ENCODE results near the gene UBE3C. TPM values are rescaled to one million over a fixed set of nuclear protein-coding genes. Genes with fewer than 3 reads are reported as not detected.

Gene UBE3C
- total and polyA plus RNA-seq, 2 of the 13 experiments (the other 11 are each of a cell fraction or from before 2014, with no cell fraction given): 27.0 to 48.2 TPM

DNA sequence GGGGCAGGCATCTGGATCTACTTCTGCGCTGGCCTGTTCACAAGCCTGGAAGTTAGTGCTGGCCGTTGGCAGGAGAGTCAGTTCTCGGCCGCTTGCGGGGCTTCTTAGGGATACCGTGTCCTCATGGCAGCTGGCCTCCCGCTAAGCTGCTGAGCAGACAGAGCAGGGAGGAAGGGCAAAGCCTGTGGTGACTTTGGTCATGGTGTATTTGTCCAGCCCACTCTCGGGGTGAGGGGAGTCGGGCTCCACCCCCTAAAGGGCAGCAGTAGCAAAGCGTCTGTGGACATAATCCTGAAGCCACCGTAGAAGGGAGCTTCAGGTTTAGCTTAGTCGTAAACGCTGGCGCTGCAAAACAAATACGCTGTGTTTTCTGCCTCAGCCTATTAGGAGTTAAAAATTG lies 12.2 kb downstream of the UBE3C start (continued):
- TF ChIP-seq, protein P1, sequence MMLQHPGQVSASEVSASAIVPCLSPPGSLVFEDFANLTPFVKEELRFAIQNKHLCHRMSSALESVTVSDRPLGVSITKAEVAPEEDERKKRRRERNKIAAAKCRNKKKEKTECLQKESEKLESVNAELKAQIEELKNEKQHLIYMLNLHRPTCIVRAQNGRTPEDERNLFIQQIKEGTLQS (CRISPR knock-in tag; IDR thresholded peaks at IDR 0.05): no peak
- TF ChIP-seq IRF2 (CRISPR knock-in tag; IDR thresholded peaks at IDR 0.05): no peak
- TF ChIP-seq ZNF44 (CRISPR knock-in tag; IDR thresholded peaks at IDR 0.05): no peak
- TF ChIP-seq ZBTB7A (CRISPR knock-in tag; IDR thresholded peaks at IDR 0.05): no peak
- no peak for TF ChIP-seq JDP2 (CRISPR knock-in tag; IDR thresholded peaks at IDR 0.05; ENCODE audit: borderline replicate concordance)
- TF ChIP-seq, protein P2, sequence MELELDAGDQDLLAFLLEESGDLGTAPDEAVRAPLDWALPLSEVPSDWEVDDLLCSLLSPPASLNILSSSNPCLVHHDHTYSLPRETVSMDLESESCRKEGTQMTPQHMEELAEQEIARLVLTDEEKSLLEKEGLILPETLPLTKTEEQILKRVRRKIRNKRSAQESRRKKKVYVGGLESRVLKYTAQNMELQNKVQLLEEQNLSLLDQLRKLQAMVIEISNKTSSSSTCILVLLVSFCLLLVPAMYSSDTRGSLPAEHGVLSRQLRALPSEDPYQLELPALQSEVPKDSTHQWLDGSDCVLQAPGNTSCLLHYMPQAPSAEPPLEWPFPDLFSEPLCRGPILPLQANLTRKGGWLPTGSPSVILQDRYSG (CRISPR knock-in tag; IDR thresholded peaks at IDR 0.05): no peak
- 0 out of 2 replicates have a peak, but pooled peaks have one; percentile 27 for TF ChIP-seq MAFF (IDR thresholded peaks at IDR 0.05; ENCODE audit: low read depth, low read length)
- no peak for TF ChIP-seq ZNF552 (CRISPR knock-in tag; IDR thresholded peaks at IDR 0.05; ENCODE audit: borderline replicate concordance)
- no peak for TF ChIP-seq SRSF4 (IDR thresholded peaks at IDR 0.05; ENCODE audit: low read depth, low read length, poor library complexity, severe bottlenecking)
- TF ChIP-seq, protein P3, sequence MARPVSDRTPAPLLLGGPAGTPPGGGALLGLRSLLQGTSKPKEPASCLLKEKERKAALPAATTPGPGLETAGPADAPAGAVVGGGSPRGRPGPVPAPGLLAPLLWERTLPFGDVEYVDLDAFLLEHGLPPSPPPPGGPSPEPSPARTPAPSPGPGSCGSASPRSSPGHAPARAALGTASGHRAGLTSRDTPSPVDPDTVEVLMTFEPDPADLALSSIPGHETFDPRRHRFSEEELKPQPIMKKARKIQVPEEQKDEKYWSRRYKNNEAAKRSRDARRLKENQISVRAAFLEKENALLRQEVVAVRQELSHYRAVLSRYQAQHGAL (CRISPR knock-in tag; IDR thresholded peaks at IDR 0.05; ENCODE audit: not compliant biosample characterization): no peak
- TF ChIP-seq SRY (CRISPR knock-in tag; IDR thresholded peaks at IDR 0.05): no peak
- TF ChIP-seq NR2F1 (CRISPR knock-in tag; IDR thresholded peaks at IDR 0.05): no peak
- TF ChIP-seq RBM39 (IDR thresholded peaks at IDR 0.05; ENCODE audit: low read depth, low read length, poor library complexity, severe bottlenecking): no peak
- TF ChIP-seq SIN3B (IDR thresholded peaks at IDR 0.05; ENCODE audit: low read length): no peak
- no peak for TF ChIP-seq TFDP2 (CRISPR knock-in tag; IDR thresholded peaks at IDR 0.05)
- TF ChIP-seq ZNF781 (CRISPR knock-in tag; IDR thresholded peaks at IDR 0.05; ENCODE audit: borderline replicate concordance, not compliant biosample characterization): no peak
- TF ChIP-seq ZBTB4 (CRISPR knock-in tag; IDR thresholded peaks at IDR 0.05; ENCODE audit: borderline replicate concordance): peak; percentile 86; the same call in 1 of the 2 replicates
- no peak for TF ChIP-seq ZNF75D (CRISPR knock-in tag; IDR thresholded peaks at IDR 0.05; ENCODE audit: borderline replicate concordance)
- no peak for TF ChIP-seq CHCHD3 (CRISPR knock-in tag; IDR thresholded peaks at IDR 0.05)
- TF ChIP-seq ZNF577 (CRISPR knock-in tag; IDR thresholded peaks at IDR 0.05; ENCODE audit: borderline replicate concordance, low read depth): no peak
- TF ChIP-seq ZNF451 (CRISPR knock-in tag; IDR thresholded peaks at IDR 0.05): no peak
- TF ChIP-seq TCF7L2 (IDR thresholded peaks at IDR 0.05; ENCODE audit: low read depth, low read length): no peak
- no peak for TF ChIP-seq ZNF513 (CRISPR knock-in tag; conservative IDR thresholded peaks at IDR 0.05)

Measured in HepG2 (cell line).